Hematopoietic multipotent progenitor cell treated with erythropoietin and hydrocortisone succinate and interleukin-3 and kit ligand, for 8 days (in vitro differentiated cells): ENCODE results near the gene FTSJ1.
A peak's percentile ranks its signal among the peaks of the same experiment; 100 is the strongest.
"Not testable (repeated sequence)": the region's sequence is repeated elsewhere in the genome, so short reads cannot be mapped to it uniquely, and the experiment has no call there.

Experiments
- DNase-seq: peaks from one replicate; pipeline ENCODE4 v3.0.0-alpha.2; 2015

FTSJ1 gene

DNA sequence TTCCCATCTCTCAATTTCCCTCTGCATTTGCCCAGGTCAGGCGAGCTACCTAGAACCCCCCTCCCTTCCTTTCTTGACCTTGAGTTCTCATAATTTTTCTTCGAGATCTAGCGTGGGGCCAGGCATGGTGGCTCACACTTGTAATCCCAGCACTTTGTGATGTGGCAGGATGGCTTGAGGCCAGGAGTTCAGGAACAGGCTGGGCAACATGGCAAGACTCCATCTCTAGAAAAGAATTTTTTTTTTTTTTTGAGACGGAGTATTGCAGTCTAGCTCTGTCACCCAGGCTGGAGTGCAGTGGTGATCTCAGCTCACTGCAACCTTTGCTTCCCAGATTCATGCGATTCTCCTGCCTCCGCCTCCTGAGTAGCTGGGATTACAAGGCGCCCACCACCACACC lies 28.3 kb downstream of the FTSJ1 start:
- DNase-seq: no peak

- no peak for DNase-seq
Measured at GRCh38 chrX:48505481-48505880, 29.5 kb downstream of the FTSJ1 start.

DNA sequence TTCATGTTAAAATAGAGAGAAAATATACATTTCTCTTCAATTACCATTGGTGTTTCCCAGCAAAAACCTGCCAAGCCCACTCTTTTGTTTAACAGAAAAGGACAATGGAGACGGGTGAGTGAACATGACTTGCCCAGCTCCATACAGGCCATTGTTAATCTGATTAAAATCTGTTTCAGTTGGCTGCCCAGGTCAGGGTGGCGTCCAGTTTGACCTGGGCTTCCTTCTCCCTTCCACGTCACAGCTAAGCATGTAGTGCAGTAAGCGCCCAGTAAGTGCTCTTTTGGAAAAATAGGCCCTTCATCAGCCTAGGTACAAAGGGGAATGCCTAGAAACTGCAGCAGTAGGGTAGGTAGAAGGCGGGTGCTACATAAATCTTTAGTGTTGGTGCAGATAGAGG lies 31.2 kb downstream of the FTSJ1 start:
- DNase-seq: no peak

DNA sequence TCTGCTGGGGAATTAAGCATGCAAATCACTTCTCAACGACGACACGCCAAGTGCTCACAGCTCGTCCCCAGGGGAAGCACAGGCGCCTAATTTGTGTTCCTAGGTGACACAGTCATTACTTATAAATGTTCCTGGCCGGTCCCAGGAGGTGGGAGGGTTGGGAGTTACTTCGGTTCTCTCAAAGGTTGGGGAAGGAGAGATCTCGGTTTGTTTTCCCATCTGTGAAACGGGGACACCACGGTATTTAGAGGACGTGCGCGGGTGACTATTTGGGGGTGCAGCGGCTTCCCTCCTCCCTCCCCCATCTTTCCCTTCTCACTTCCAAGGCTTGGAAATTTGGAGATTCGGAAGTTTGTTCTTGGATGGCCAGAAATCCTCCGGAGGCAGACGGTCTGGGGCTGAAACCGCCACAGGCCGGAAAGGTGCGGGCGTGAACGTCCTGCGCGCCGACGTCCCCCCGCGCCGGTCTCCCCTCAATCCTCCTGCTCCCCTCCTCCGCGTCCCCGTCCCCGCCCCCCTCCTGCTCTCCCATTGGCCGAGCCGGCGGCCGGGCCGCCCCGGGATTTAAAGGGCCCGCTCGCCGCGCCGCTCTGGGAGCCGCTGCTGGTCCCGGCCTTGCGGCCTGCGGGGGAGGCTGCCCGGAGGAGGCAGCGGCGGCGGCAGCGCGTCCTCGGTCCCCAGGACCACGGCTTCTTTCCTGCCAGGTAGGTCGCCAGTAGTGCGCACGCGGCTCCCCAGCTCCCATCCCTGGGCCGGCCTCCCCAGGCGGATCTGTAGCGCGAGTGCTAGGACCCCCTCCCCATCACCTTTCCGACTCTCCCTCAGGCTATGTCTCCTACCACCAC lies 32.6 kb downstream of the FTSJ1 start, which contains the start of gene PORCN:
Gene PORCN (plus strand): TSS at position 593 of the 845 bp plus-strand sequence. CDS start 829 bp downstream, outside the sequence.
- DNase-seq: peak; percentile 70

- no peak for DNase-seq
Measured at GRCh38 chrX:48509245-48509590, 33.2 kb downstream of the FTSJ1 start.

- no peak for DNase-seq
Measured at GRCh38 chrX:48509619-48510018, 33.6 kb downstream of the FTSJ1 start.

GRCh38 chrX:48511560-48511959 lies 35.6 kb downstream of the FTSJ1 start:
- peak; percentile 20 for DNase-seq

GRCh38 chrX:48512371-48512935 lies 36.5 kb downstream of the FTSJ1 start:
- DNase-seq: no peak

DNA sequence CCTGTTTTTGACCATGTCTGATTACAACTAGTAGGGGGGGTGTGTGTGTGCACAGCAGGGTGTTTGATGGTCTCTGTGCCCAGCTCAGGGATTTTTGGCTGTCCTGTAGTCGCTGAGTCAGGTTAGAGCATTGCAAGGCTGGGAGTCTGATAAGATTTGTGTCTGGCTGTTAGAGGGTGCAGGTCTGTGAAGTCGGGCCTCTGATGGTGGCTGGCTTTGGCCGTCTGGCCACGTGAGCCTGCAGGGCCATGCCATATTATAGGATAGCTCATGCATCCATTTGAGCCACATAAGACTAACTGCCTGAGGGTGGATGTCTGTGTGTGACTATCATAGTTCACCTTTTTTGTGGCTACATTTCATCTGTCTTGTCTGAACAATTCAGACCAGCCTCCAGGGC lies 37.7 kb downstream of the FTSJ1 start:
- no peak for DNase-seq

DNA sequence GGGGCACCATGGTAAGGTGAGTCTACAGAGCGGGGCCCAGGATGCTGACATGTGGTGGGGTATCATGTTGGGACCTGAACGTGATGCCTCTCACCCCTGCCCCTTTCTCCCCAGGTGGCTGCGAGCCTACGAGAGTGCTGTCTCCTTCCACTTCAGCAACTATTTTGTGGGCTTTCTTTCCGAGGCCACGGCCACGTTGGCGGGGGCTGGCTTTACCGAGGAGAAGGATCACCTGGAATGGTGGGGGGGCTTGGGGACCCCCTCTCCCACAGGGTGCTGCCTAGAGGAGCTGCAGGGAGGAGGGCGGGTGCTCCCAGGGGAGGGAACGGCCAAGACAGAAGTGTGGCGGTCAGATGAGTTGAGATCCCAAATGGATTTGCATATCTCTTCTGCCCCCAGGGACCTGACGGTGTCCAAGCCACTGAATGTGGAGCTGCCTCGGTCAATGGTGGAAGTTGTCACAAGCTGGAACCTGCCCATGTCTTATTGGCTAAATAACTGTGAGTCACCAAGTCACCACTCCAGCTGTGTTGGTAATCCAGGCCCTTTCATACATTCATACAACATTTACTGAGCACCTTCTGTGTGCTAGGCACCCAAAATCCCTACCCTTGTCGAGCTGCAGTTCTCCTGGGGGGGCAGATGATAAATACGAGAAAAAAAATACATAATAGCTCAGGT lies 38.3 kb downstream of the FTSJ1 start:
- no peak for DNase-seq

DNA sequence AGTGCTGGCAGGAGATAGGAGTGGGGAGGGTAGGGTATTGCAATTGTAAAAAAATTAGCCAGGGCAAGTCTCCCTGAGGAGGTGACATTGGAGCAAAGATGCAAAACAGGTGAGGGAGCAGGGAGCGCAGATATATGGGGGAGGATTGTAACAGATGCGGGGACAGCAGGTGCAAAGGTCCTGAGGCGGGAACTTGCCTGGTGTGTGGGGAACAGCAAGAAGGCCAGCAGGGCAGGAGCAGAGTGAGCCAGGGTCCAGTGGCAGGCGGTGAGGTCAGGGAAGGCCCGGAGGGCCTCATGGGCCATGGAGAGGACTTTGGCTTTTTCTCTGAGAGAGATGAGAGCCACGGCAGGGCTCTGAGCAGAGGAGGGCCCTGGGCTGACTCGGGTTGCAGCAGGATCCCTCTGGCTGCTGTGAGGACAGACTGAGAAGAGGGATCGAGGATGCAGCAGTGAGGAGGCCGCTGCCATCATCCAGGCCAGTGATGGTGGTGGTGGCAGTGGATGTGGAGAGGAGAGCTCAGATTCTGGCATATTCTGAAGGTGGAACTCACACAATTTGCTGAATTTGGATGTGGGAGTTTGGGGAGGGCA lies 39.0 kb downstream of the FTSJ1 start:
- DNase-seq: no peak

DNA sequence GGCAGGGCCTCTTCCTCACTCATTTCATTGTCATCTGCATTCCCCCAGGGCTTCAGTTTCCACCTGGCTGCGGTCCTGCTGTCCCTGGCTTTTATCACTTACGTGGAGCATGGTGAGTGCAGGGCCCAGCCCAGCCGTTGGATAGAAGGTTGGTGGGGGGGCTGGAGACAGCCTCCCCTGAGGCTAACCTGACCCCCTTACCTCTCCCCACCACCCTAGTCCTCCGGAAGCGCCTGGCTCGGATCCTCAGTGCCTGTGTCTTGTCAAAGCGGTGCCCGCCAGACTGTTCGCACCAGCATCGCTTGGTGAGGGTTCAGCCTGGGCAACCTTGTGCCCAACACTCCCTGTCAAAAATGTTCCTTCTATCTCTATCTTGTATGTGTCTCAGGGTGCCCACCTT lies 39.8 kb downstream of the FTSJ1 start:
- DNase-seq: no peak

DNA sequence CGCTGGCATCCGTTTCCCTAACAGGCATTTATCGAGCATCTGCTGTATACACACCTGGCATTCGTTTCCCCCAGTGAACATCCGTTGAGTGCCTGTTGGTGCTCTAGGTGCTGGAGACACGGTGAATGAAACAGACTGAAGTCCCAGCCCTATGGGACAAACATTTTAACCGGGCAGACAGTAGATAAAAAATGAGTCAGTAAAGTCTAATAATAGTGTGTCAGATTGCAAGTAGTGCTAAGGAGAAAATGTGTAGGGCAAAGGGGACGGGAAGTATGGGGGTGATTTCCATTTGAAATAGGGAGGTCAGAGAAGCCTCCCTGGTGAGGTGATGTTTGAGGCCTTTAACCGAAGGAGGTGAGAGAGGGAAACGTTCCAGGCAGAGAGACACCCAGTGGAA lies 40.3 kb downstream of the FTSJ1 start:
- DNase-seq: no peak

DNA sequence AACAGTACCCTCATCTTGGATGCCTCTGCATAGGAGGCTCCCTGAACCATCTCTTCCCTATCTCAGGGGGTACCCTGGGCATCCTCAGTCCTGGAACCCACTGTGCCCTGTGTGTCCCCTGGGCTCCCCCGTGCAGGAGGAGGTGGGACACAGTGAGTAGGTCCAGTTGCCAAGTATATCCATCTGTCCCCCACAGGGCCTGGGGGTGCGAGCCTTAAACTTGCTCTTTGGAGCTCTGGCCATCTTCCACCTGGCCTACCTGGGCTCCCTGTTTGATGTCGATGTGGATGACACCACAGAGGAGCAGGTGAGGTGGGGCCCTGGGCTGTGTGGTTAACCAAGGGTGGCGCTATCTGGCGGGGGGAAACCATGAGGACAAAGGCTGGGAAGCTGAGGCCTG lies 41.0 kb downstream of the FTSJ1 start:
- DNase-seq: no peak

DNA sequence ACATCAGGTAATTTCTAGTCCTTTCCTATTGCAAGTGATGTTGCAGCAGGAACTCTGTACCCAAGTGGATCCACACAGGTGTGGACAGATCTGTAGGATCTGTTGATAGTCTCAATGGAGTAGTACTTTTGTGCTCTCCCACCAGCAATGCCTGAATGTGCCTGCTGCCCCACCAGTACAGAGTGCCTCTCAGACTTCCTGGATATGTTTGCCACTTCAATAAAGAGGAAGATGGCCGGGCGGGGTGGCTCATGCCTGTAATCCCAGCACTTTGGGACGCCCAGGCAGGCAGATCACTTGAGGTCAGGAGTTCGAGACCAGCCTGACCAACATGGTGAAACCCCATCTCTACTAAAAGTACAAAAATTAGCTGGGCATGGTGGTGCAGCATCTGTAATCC lies 43.5 kb downstream of the FTSJ1 start:
- not testable (repeated sequence) for DNase-seq

DNA sequence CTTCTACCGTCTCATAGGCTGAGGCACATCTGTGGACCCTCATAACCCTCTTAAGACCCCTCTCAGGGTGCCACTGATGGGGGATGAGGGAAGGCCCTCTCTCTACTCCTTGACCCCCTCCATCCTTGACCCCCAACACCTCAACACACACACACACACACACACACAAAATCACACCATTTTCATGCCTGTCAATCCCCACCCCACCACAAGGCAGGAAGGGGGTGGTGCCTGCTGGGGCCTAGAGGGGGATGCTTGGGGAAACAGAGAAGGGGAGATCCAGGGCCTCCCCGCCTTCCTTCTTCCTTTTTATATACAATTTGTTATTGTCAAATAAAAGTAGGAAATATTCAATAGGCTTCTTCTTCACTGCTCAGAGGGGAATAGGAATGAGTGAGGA lies 44.5 kb downstream of the FTSJ1 start:
- DNase-seq: no peak

DNA sequence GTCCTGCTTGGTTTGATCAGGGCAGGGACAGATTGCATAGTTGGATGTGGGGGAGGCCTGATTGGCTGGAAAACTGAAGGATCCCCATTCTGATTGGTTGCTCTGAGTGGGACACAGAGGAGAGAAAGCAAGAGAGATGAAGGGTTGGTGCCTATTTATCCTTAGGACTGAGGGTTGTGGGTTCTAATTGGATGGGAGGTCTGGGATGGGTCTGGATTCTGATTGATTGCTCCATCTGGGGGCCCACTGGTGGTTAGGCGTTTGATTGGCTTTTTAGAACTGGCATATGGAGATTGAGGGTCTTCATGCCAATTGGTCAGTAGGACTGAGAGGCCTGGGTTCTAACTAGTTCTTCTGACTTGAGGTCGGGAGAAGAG lies 45.0 kb downstream of the FTSJ1 start:
- DNase-seq: peak; percentile 33

DNA sequence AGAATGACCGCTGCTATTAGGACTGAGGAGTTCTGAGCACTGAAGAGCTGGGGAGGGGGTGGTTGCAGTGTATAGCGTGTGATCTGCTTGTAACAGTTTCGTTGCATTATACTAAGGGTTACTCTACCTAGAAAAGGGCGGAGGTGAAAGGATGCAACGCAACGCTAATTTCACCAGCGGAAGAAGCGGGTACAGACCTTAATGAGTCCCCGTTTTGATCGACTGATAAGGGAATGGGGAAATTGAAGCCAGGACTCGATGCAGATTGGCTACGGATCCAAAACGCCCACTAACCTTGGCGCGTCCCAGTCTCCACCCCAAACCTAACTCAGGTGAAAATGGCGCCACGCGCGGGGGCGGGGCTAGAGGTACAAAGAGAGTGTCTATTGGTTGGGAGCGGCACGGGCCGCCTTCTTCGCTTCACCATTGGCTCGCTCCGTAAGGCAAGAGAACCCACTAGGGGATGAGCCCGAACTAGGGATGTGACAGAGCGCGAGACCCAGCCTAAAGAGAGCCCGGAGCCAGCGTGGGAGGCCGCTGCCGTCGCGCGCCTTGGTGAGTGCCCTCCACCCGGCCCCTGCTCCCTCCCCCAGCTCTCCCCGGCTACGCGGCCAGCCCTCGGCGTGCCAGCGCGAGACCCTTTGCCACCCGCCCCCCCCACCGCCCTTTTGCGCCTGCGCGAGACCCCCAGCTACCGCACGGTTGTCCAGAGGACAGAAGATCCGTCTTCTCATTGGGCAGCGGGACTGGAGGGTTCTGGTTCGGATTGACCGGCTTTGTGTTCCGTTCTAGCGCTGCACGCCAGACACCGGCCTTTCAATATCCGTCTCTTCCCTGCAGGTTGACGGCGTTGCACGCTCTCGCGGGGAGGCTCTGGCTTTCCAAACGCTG lies 45.6 kb downstream of the FTSJ1 start, which contains the start of gene EBP:
Gene EBP (plus strand): TSS at position 456 of the 891 bp plus-strand sequence. CDS start 1,964 bp downstream, outside the sequence.
- DNase-seq: peak; percentile 97

DNA sequence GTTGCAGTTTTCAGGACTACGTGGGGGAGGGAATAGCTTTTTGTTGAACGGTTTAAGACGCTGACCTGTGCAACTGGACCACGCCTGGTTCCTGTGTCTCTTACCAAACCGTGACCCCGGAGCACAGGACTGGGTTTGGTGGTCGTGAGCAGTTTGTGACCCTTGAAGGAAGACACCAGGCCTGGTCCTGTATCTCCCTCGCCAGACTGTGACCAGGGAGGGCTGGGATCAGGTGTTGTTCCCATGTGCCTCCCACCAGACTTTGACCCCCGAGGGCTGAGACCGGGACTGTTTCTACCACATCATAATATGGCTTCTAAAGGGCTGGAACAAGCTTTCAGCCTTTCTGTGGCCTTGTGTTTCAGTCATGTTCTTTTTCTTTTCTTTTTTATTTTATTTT lies 46.3 kb downstream of the FTSJ1 start:
- DNase-seq: no peak

- DNase-seq: no peak
Measured at GRCh38 chrX:48523682-48524081, 47.7 kb downstream of the FTSJ1 start.

DNA sequence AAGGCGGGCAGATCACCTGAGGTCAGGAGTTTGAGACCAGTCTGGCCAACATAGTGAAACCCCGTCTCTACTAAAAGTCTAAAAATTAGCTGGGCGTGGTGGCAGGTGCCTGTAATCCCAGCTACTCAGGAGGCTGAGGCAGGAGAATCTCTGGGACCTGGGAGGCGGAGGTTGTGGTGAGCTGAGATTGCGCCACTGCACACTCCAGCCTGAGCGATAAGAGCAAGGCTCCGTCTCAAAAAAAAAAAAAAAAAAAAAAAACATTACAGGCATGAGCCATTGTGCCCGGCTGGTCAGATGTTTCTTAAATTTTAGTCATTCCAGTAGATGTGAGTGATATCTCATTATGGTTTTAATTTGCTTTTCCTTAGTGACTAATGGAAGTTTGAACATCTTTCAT lies 49.9 kb downstream of the FTSJ1 start:
- not testable (repeated sequence) for DNase-seq

DNA sequence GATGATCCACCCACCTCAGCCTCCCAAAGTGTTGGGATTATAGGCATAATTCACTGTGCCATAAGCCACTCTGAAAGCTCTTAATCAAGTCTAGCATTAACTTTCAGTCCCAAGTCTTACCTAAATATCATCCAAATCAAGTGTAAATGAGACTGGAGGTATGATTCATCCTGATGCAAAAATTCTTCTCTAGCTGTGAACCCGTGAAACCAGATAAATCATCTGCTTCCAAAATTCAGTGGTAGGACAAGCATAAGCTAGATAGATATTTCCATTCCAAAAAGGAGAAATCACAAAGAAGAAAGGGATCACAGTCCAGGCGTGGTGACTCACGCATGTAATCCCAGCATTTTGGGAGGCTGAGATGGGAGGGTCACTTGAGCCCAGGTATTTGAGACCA lies 54.7 kb downstream of the FTSJ1 start:
- DNase-seq: no peak
